ENCODE data around the gene TGFB3. TPM values are rescaled to one million over a fixed set of nuclear protein-coding genes. Genes with fewer than 3 reads are reported as not detected.

TGFB3 gene
- total RNA-seq, 1 donor from 2014 or later, result 19.2 TPM

GRCh38 chr14:76007852-76008251 lies 26.1 kb upstream of the TGFB3 start:
- no peaks in the 10 kb centered on the region for H3K27me3 ChIP-seq
- no peak overlapping the region for H3K4me3 ChIP-seq
- no peaks in the 10 kb centered on the region for H3K4me1 ChIP-seq
- peaks cover 6 to 41% of the 10 kb centered on the region in 2 donors for H3K36me3 ChIP-seq
- no peaks in the 10 kb centered on the region for H3K9me3 ChIP-seq
- no peak overlapping the region for H3K27ac ChIP-seq
- intact Hi-C loops (cut with DNase I), result no loop called here
- no peak for TF ChIP-seq POLR2AphosphoS5 (IDR thresholded peaks at IDR 0.05; ENCODE audit: insufficient read depth in 1 of 2, low read depth in 1 of 2)
- TF ChIP-seq POLR2A (IDR thresholded peaks at IDR 0.05), result no peak
- no peak for TF ChIP-seq CTCF (IDR thresholded peaks at IDR 0.05)
- DNase-seq (ENCODE audit: extremely low spot score in 2 of 2), result no peak

DNA sequence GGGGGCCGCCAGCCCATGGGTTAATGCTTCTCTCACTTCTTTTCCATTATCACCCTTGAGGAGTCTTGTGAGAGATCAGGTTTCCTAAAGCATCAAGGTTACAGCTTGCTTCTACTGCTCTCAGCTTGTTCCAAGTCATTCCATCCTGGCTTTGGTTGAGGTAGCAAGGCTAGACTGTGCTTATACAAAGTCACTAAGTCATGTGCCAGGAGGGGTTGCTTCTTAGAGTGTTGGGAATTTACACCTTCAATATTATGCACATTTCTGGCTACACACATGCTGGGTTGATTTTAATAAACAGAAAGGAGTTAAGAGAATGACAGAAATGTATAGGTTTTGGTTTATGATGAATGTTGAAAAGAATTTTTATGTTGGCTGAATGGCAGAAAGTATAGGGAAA lies 25.6 kb upstream of the TGFB3 start:
- no peaks in the 10 kb centered on the region for H3K9me3 ChIP-seq
- TF ChIP-seq CTCF (IDR thresholded peaks at IDR 0.05), result no peak
- TF ChIP-seq POLR2AphosphoS5 (IDR thresholded peaks at IDR 0.05; ENCODE audit: insufficient read depth in 1 of 2, low read depth in 1 of 2), result no peak
- no peak for TF ChIP-seq POLR2A (IDR thresholded peaks at IDR 0.05)
- no peak overlapping the region for H3K4me3 ChIP-seq
- H3K27ac ChIP-seq, result no peak overlapping the region
- no peak for DNase-seq (ENCODE audit: extremely low spot score in 2 of 2)
- intact Hi-C loops (cut with DNase I), result no loop called here
- H3K27me3 ChIP-seq, result no peaks in the 10 kb centered on the region
- peaks cover 6 to 43% of the 10 kb centered on the region in 2 donors for H3K36me3 ChIP-seq
- no peaks in the 10 kb centered on the region for H3K4me1 ChIP-seq

DNA sequence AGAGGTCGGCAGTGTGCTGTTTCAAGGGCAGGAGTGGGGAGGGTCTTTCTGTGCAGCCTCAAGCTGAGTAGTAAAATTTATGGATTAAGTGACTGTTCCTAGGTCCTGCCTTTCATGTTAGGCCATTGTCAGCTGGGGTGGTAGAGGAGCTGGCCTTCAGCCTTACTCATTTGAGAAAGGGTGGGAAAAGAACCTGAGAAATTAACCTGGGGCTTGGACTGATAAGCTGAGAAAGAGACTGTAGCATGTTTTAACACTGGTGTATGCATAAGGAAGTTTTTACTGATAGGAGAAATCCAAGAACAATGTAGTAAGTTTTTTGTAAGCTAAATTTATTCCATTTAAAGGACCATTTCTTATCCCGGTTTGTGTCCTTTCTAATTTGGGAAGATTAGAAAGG lies 24.5 kb upstream of the TGFB3 start:
- DNase-seq (ENCODE audit: extremely low spot score in 2 of 2), result no peak
- H3K36me3 ChIP-seq, result peaks cover 6 to 44% of the 10 kb centered on the region in 2 donors
- no peak overlapping the region for H3K4me3 ChIP-seq
- intact Hi-C loops (cut with DNase I), result no loop called here
- H3K27me3 ChIP-seq, result no peaks in the 10 kb centered on the region
- H3K9me3 ChIP-seq, result no peaks in the 10 kb centered on the region
- TF ChIP-seq POLR2AphosphoS5 (IDR thresholded peaks at IDR 0.05; ENCODE audit: insufficient read depth in 1 of 2, low read depth in 1 of 2), result no peak
- TF ChIP-seq CTCF (IDR thresholded peaks at IDR 0.05), result no peak
- TF ChIP-seq POLR2A (IDR thresholded peaks at IDR 0.05), result no peak
- no peaks in the 10 kb centered on the region for H3K4me1 ChIP-seq
- H3K27ac ChIP-seq, result no peak overlapping the region

GRCh38 chr14:76002383-76002782 lies 20.6 kb upstream of the TGFB3 start:
- H3K27me3 ChIP-seq, result no peaks in the 10 kb centered on the region
- H3K4me3 ChIP-seq, result no peak overlapping the region
- H3K9me3 ChIP-seq, result no peaks in the 10 kb centered on the region
- H3K4me1 ChIP-seq, result no peaks in the 10 kb centered on the region
- no peak for DNase-seq (ENCODE audit: extremely low spot score in 2 of 2)
- TF ChIP-seq POLR2A (IDR thresholded peaks at IDR 0.05) (no peak), CTCF (IDR thresholded peaks at IDR 0.05) (no peak), POLR2AphosphoS5 (IDR thresholded peaks at IDR 0.05; ENCODE audit: insufficient read depth in 1 of 2, low read depth in 1 of 2) (no peak)
- H3K27ac ChIP-seq, result no peak overlapping the region
- peaks cover 6 to 41% of the 10 kb centered on the region in 2 donors for H3K36me3 ChIP-seq
- intact Hi-C loops (cut with DNase I), result no loop called here

DNA sequence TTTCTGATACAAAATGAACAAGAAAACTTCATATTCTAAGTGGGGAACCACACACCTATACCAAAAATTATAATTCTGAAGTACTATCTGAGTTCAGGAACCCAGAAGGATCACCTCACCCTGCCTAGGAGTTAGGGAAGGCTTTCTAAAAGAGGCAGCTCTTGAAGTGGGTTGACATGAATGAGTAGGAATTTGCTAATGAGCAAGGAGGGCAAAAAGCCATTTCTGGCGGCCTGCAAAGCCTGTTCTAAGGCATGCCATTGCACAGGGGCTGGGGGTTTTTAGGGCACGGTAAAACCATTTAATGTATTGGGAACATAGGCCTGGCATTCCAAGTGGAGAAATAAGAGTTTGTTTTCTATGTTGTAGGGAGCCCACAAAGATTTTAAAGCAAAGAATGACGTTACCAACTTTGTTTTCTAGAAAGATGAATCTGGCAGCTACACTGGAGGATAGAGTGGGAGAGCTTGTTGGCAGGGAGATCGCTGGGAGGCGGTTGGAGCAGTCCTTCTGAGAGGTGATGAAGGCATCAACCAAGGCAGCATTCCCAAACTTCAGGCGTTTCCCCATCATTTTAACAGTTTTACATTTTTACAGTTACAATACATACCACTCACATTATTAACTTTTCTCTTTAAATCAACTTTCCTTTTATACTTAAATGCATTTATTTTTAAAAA lies 17.9 kb upstream of the TGFB3 start:
- TF ChIP-seq POLR2A (IDR thresholded peaks at IDR 0.05) (no peak), CTCF (IDR thresholded peaks at IDR 0.05) (no peak), POLR2AphosphoS5 (IDR thresholded peaks at IDR 0.05; ENCODE audit: insufficient read depth in 1 of 2, low read depth in 1 of 2) (no peak)
- no peak for DNase-seq (ENCODE audit: extremely low spot score in 2 of 2)
- Histone ChIP-seq H3K4me3 (no peak overlapping the region), H3K9me3 (no peaks in the 10 kb centered on the region), H3K4me1 (peaks cover 10% of the 10 kb centered on the region), H3K27ac (no peak overlapping the region), H3K36me3 (peaks cover 0 to 30% of the 10 kb centered on the region in 2 donors), H3K27me3 (no peaks in the 10 kb centered on the region)
- intact Hi-C loops (cut with DNase I), result no loop called here

Data from vagina (tissue), 2 donors.